Measurements from ENCODE around the gene FLYWCH2. TPM values are rescaled to one million over a fixed set of nuclear protein-coding genes. Genes with fewer than 3 reads are reported as not detected.
A peak's percentile ranks its signal among the peaks of the same experiment; 100 is the strongest.

The FLYWCH2 gene
- total and polyA plus RNA-seq, 2 donors (not counting 3 experiments of a cell fraction or from before 2014, with no cell fraction given) = 18.3 to 34.6 TPM

GRCh38 chr16:2883458-2883908 lies 468 bp downstream of the FLYWCH2 start:
- POLR2A ChIA-PET = interaction anchor here (1.4 kb wide), 2 partner anchors 22 to 28 kb away, joined by 5 to 6 read pairs; partner anchors contain the start of gene FLYWCH1
- Histone ChIP-seq H3K9me1 (replicated peaks; ENCODE audit: control insufficient read depth, extremely low read depth, insufficient read depth, low read length) (no peaks in the 10 kb centered on the region), H3K4me2 (ENCODE audit: insufficient read depth, low read length) (peak overlapping the region; percentile 64), H3K27ac (ENCODE audit: insufficient read depth, low read depth, low read length) (peak overlapping the region; percentile 49), H4K20me1 (replicated peaks; ENCODE audit: control insufficient read depth, extremely low read depth, insufficient read depth, low read length) (no peaks in the 10 kb centered on the region), H3K27me3 (ENCODE audit: control insufficient read depth in 2 of 2, insufficient read depth in 2 of 2, low read length in 2 of 2) (no peaks in the 10 kb centered on the region), H3K9me3 (replicated peaks; ENCODE audit: control insufficient read depth, insufficient read depth, low read length) (no peaks in the 10 kb centered on the region), H3K36me3 (ENCODE audit: control insufficient read depth in 2 of 2, extremely low read depth in 1 of 2, insufficient read depth in 2 of 2, low read length in 2 of 2) (no peaks in the 10 kb centered on the region), H3K4me1 (ENCODE audit: control insufficient read depth, extremely low read depth, insufficient read depth, low read length) (peaks cover 7% of the 10 kb centered on the region), H3K79me2 (ENCODE audit: control insufficient read depth, insufficient read depth, low read length) (peaks cover 5% of the 10 kb centered on the region), H3K4me3 (replicated peaks in 1 of 3; ENCODE audit: insufficient read depth in 1 of 3, low read depth in 1 of 3, low read length in 3 of 3) (peak overlapping the region; percentile 42 to 91 (median 63)), H3K9ac (replicated peaks; ENCODE audit: extremely low read depth, insufficient read depth, low read length) (peak overlapping the region; percentile 64), H2AFZ (ENCODE audit: low read depth, low read length) (peak overlapping the region; percentile 88)
- BruUV-seq (replicated peaks) = no TSS peak
- FAIRE-seq = no peak
- CTCF ChIA-PET = interaction anchor here (0.7 to 2.1 kb wide), 10 partner anchors 9 to 44 kb away, joined by 3 to 20 read pairs (median 6); no protein-coding TSS in a partner anchor
- no peak for DNase-seq (ENCODE audit: low read depth, low spot score)
- dilution Hi-C loops (cut with MboI; ENCODE audit: extremely low pct_ligation_motif_present, low sequenced_read_pairs) = no loop called here
- intact Hi-C loops (cut with micrococcal nuclease) = loop anchor here (1.0 kb wide), 1 partner anchor 21 kb away; no protein-coding TSS in a partner anchor
- TF ChIP-seq POLR2A (IDR thresholded peaks at IDR 0.05; ENCODE audit: low read depth, low read length) (no peak), MYC (IDR thresholded peaks at IDR 0.05; ENCODE audit: low read depth, low read length) (no peak), CTCF (IDR thresholded peaks at IDR 0.05; ENCODE audit: extremely low read depth in 1 of 2, insufficient read depth in 1 of 2, low read depth in 1 of 2, low read length in 2 of 2) (no peak), GATA2 (IDR thresholded peaks at IDR 0.05; ENCODE audit: insufficient read depth, insufficient read length, low read depth, low read length) (no peak), MAX (IDR thresholded peaks at IDR 0.05; ENCODE audit: insufficient read depth, insufficient read length) (no peak), EZH2 (IDR thresholded peaks at IDR 0.05; ENCODE audit: borderline replicate concordance, low read depth, low read length, severe bottlenecking) (no peak), FOS (IDR thresholded peaks at IDR 0.05; ENCODE audit: borderline replicate concordance, insufficient read depth, low read length) (no peak), POLR2AphosphoS5 (IDR thresholded peaks at IDR 0.05; ENCODE audit: insufficient read depth, low read depth, low read length) (no peak), JUN (IDR thresholded peaks at IDR 0.05; ENCODE audit: borderline replicate concordance, insufficient read depth, insufficient read length, low read depth) (no peak)

Measured in endothelial cell of umbilical vein (primary cell).